HL-60/S4 (cell line): ENCODE measurements around the gene GADD45G.

ENCODE experiments used
- in situ Hi-C: fragments of 300-500 bp; cut with MboI; formaldehyde crosslinking; loops from 2 replicates; pipeline ENCODE4 v1.14.3; 2022; ENCODE audit warnings: low sequenced_read_pairs

GADD45G gene

DNA sequence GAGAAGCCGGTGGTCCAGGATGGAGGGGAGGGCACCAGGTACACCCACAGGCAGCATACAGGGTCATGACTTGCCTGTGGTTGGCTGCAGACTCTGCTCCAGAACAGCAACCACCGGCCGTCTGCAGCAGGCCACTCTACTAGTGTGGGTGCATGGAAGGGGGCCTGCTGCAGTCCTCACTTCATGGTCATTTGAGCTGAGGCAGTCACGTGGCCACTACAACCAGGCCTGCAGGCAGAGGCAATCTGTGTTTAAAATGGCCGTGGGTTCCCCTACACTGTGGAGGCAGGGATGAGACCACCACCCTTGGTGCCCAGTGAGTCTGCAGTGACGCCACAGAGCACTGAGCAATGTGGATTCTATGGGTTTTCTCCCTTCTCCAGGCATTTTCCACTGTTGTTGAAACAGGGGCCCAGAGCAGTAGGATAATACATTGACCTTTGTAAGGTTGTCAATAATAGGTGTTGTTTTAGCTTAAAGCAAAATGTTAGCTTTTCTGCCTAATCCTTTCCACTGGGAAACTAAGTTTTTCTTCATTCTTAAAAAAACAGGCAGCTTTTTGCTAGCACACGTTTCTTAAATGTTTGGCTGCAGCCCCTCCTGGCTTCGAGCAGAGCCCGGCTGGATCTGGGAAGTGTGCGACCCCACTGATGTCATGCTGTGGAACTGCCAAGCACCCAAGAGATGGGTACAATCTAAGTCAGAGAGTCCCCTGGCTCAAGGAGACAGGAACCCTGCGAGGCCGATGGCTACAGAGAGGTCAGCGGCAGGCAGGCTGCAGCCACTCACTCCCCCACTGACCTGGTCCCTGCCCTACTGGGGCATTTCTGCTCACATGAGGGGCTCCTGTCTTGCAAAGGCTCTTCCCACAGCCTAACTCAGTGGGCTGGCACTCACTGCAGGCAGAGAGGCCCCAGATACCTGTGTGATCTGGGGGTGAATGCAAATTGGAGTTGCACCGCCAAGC lies 21.2 kb downstream of the GADD45G start:
- in situ Hi-C loops: no loop called here

DNA sequence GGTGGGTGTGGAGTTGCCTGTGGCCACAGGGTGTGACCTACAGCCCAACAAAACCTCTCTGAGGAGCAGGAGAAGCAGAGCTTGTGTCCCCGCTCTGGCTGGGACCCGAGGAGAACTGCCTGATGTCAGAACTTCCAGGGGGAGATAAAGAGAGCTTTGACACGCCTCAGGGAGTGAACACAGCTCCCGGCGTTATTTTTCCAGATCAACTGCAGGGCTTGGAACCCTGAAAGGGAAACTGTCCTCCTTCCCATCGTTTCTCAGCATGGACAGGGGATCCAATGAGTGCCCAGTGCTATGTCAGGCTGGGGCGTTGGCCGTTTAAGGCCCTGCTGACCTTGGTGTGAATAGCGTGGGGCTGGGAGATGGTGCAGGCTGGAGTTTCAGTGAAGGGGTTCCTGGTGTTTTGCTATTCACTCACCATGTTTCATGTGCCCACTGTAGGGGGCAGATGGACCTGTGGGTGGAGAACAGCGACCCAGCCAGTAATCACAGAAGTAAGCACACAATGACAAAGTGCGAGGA lies 22.0 kb downstream of the GADD45G start:
- in situ Hi-C loops: no loop called here

DNA sequence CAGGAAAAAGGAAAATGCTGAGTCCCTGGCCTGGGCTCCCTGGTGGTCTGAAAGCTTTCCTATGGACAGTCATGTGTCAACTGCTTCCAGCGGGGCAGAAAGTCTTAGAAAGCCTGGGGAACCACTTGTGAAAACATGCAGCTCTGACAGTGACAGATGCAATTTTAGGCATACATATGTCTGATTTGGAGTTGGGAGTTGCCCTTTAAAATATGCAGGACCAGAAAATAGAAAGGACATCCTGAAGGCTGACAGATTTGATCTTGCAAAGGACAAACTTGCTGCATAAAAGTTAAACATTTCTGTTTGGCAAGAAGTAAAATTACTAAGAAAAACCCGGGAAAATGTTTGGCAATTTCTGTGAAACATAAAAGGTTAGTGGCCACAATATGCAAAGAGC lies 23.8 kb downstream of the GADD45G start:
- in situ Hi-C loops: no loop called here

DNA sequence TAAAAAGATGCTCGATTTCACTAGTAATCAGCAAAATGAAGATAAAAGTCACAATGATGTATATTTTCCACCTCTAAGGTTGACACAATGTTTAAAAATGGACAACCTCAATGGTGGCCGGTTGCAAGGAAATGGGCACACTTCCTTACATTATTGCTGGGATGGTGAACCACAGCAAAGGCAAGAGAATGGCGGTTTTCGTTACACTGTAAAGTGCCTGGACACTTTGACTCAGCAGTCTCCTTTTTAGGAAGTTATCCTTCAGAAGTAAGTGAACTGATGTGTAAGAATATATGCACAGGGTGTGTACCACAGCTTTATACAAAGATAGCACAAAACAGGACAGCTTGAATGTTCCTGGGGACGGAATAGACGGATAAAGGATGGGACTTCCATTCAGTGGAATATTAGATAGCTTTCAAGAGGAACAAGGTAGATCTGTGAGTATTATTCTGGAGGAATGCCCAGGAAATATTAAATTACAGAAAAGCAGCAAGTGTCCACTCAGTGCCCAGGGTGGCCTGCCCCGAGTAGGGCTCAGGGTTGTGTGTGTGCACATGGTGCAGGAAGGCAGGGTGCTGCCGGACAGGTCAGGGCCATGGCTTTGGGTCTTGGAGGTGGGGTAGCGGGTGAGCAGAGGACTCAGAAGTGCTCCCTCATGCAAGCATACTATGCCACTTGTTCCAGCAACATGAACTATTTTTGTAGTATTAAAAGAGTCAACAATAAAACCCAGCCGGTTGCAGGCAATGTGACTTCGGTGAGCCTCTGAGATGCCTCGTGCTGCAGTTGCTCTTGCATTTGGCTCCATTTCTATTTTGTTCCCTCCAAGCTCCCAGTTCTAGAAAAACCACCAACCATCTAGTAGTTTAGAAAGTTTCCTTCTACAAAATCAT lies 24.5 kb downstream of the GADD45G start:
- in situ Hi-C loops: no loop called here

DNA sequence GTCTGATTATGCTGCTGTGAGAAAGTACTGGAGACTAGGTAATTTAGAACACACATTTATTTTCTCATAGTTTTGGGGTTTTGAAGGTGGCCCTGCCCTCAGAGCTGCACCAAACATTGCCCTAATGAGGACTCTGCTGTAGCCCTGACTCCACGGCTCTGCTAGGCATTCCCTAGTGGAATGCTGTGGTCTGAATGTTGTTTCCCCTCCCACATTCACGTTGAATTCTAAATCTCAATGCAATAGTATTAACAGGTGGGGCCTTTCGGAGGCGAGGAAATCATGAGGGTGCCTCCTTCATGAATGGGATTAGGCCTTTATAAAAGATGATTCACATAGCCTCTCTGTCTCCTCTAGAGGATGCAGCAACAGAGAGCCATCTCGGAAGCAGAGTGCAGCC lies 25.7 kb downstream of the GADD45G start:
- in situ Hi-C loops: no loop called here

DNA sequence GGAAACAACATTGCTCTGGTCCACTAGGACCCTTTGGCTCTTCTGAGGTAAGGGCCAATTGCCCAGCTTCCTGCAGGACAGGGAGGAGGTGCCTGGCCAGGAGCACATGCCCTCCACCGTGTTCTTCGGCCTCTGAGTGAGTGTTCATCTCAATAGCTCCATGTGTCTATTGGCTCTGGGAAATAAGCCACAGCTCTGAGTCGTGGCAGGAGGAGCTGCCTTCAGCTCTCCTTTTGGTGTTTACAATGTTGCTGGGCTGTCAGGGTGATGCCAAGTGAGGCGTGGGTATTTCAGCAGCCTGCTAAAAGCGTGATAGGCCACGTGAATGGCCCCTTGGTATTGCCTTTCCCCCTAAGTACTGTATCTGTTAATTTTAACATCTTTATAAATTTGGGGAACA lies 26.6 kb downstream of the GADD45G start:
- in situ Hi-C loops: no loop called here

DNA sequence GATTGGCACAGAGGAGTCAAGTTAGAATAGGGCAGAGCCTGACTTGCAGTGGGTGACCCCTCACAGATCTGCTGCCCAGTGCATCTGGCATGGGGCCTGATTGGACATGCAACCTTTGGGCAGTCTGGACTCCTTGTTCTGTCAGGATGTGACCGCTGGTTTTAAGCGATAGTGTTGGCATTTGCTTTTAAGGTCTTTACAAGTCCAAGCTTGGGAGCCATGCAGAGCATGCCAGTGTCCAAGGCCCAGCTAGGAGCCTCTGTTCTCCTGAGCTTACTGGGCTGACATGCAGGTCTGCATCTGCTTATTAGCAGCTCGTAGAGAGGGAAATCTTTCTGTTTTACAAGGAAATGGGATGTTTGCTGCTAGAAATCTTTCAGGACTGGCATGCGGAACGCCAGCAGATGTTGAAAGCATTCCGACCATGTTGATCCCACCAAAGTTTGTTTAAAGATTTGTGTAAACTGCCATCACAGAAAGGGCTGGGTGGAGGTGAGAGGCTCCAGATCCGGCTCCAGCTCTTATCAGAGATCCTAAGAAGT lies 27.5 kb downstream of the GADD45G start:
- in situ Hi-C loops: no loop called here

DNA sequence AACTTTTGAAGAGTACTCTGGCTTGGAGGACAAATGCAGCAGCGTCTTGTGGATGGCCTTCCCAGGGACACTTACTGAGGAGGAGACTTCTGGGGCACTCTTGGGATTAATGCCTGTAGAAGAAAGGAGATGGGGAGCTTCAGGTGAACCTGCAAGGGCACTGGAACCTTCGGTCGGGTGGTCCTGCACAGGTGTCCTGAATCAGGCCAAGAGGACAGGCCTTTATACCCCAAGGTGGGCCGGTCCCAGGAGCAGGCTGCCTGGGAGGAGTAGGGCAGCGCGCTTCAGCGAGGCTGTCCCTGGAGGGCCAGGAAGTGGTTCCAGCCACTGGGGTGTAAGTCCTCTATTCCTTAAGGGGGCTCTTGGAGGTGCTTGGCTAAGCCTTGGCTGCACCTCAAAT lies 27.9 kb downstream of the GADD45G start:
- in situ Hi-C loops: no loop called here

DNA sequence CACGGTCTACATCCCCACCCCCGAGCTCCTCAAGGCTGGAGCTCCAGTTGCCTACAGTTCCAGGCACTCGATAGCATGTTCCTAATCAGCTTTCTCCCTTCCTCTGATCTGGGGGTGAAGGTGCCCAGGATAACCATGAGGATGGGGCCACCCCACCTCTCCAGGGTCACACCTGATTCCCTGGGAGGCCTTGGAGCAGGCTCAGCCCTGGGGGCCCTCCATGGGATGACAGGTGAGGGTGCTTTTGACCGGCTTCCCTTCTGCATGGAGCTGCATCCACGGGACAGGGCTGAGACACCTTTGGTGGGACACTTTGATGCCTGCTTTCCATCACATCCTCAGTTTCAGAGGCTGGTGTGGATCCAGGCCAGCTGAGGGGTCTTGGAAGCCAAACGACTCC lies 28.6 kb downstream of the GADD45G start:
- in situ Hi-C loops: no loop called here

DNA sequence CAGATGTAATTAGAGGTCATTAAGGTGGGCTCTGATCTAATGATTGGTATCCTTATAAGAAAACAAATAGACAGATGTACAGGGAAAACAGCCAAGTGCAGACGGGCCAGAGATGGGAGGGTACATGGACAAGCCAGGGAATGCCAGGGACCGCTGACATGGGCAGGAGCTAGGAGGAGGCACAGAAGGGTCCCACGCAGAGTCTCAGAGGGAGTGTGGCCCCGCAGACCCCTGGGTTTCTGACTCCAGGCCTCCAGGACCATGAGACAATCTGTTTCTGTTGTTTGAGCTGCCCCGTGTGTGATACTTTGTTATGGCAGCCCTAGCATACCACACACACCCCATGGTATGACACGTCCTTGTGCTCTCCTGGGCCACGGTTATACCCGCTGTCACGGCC lies 29.1 kb downstream of the GADD45G start:
- in situ Hi-C loops: no loop called here

DNA sequence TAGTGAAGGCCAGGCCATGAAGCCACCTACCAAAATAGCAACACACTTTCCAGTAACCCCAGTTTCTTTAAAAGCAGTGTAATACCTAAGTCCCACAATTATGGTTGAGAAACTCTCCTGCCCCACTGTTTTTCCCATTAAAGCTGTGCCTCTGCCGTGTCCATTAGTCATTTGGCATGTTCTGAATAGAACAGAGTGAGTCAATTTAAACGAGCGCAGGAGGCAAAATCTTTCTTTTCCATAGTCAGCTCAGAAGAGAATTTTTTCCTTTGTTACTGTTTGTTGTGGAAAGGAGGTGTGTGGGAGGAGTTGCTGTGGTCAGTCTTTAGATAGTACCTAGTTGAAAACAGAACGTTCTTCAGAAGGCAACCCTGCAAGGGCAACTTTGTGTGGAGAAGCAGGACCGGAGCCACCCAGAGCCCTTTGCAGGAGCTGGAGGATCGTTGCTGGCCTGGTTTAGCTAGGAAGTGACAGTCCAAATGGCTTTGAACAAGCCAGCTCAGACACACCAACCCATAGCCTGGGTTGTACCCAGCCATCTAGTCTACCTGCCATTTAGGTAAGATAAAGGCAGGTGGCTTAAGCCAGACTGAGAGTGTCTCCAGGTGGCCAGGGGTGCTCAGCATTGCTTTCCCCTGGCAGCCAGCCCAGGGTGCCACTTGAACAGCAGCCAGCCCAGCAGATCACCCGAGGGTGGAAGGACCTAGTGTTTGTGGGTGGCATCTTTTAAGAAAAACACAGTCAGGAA lies 30.4 kb downstream of the GADD45G start:
- in situ Hi-C loops: no loop called here

DNA sequence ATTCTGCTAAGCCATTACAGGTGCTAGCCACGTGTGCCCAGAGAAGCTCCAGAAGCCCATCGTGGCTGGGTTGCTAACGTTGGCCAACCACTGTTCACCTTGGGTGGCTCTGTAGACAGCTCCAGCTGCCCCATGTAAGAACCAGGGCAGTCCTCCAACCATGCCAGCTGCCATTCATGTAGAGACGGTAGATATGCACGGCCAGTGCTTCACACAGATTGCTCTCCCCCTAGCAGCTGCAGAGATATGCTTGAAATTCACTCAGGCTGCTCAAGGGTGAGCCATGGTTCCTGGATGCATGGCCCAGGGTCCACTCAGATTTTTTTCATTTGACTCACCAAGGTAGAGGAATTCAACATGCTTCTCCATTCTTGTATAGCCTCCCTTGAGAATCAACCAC lies 31.0 kb downstream of the GADD45G start:
- in situ Hi-C loops: no loop called here

DNA sequence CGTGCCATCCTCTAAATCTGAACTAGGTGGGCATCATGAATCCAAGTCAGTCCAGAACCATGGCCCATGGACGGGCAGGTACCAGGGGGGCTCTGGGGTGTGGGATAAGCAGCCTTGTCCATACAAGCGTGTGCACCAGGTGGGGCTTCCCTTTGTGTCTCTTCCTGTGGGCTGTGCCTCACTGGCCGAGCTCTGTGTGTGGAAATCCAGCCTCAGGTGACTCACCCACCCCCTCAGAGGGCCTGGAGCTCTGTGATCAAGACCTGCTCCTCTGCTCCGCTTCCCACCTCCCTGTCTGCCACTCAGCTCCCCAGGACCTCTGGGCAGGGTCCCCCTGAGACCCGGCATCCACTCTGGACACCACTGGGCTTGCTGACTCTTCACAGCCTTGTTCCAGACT lies 33.0 kb downstream of the GADD45G start:
- in situ Hi-C loops: no loop called here

DNA sequence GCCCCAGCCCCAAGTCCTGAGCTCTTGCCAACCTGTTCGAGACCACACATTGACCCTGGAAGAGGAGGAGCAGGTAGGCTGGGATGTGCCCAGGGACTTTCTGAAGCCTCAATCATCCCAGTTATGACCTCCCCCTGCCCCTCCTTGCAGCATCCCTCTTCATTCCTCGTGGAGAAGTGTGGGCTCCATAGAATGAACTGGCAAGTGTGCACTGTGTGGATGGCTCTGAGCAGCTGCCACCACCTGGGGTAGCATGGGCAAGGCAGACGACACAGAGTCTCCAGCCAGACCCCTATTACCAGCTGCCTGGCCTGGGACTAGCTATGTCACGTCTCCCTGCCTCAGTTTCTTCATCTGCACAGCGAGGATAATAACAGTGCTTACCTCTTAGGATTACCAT lies 33.5 kb downstream of the GADD45G start:
- in situ Hi-C loops: no loop called here

DNA sequence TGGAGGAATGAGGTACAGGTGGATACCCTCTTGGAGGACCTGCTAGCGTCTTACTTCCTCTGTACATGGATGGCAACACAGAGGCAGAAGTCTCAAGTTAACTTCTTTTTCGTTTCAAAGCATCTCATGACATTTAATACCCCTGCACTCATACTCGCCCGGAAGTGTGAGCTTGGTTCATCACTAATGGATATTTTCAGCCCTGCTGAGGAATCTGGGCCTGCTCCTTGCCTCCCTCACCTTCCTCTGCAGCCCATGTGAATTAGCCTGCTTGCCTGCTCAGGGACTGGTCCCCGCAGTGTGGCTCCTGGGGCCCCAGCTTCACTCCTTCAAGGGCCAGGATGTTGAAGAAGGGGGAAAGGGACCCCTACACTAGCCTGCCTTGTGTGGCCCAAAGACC lies 34.1 kb downstream of the GADD45G start:
- in situ Hi-C loops: no loop called here

DNA sequence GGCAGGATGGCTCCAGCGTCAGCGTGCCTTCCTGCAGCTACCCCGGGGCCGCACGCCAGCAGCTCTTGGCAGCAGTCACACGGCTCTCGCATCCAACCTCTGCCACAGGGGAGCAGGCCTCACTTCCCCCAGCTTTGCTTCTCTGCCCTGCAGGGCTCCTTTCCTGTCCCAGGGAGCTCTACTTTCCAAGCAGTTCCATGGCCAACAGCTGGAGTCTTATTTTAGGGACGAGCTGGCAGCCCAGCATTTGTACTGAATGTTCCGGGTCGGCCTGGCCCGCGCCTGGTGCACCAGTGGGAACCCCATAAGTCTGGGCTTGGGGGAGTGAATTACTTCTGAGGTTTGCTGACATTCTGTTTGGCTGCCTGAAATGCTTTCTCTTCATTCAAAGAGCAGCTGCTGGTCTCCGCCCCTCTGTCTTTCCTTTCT lies 34.6 kb downstream of the GADD45G start:
- in situ Hi-C loops: no loop called here

DNA sequence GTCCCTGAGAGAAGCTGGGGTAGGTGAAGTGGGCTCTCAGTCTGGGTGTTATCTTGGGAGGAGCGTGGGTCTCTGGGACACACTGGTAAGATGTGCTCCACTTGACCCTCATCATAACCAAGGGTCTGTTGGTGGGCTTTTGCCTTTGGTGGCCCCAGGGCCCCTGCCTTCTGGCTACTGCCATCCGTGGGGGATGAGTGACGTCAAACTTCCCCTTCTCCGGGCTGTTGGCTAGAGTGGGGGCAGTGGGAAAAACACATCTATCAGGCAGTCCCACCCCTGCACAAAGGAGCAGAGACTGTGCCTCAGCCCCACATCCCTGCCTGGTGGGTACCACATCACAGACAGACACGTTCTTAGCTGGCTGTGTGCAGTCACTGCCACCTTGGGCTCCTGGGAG lies 35.1 kb downstream of the GADD45G start:
- in situ Hi-C loops: no loop called here

DNA sequence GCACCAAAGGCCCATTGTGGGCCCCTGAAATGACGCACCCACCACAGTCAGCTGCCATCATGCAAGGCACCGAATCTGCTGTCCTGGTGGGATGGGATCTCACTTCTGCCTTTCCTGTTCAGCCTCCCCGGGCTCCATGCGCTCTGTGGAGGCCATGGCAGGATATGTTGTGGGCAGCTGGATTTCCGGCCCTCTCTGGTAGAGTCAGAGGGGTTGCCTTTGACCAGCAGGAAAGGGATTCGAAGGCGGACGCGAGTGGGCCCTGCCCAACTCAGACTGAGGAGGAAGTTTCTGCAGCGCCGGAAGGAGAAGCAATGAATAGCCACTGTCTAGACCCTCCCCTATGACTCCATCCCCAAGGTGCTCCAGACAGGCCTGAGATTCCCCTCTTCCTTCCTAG lies 35.5 kb downstream of the GADD45G start:
- in situ Hi-C loops: no loop called here

DNA sequence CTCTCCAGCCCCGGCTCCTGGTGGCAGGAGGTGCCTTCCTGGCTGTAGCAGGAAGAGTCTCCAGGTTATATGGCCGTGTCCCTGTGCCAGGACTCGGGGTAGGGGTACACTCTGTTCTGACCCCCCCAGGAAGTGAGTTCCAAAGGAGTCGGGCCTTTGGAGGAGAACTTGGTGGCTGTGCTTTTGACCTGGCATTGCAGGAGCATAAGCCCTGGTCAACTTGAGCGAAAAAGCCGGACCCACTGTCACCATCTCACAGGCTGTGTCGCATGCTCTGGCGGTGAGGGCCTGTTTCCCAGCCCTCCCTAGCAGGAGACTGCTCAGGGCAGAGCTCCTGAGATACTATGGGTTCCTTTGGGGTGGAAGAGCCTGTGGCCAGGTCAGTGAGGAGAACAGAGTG lies 36.0 kb downstream of the GADD45G start:
- in situ Hi-C loops: no loop called here

DNA sequence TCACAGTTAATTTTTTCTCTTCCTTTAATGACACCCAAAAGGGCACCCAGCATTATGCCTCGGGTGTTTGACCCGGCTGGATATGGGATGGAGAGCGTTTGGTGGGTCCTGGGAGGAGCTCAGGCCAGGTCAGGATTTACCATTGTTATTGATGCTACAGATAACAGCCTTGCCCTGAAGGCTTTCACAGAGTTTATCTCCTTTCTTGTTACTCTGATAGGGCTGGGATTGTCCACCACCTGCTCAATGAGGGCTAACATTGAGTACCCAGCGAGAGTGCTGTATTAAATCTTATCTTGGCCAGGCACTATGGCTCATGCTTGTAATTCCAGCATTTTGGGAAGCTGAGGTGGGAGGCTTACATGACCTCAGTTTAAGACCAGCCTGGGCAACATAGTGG lies 37.2 kb downstream of the GADD45G start:
- in situ Hi-C loops: no loop called here

DNA sequence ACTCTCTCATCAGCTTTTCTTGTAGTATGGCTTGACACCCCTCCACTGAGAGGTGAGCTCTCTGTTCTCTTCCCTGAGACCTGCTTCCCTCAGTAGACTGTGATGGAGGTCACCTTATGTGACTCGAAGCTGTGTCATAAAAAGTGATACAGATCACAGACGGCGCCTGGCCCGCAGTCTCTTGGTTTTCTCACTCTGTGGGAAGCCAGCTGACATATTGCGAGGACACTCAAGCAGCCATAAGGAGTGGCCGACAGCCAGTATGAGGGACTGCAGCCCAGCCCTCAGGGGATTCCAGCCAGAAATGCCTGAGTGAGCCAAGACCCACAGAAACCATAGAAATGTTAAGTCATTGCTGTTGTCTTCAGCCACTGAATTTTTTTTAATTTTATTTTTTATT lies 38.0 kb downstream of the GADD45G start:
- in situ Hi-C loops: no loop called here
